ENCODE results near the gene CYP2J2. TPM values are rescaled to one million over a fixed set of nuclear protein-coding genes. Genes with fewer than 3 reads are reported as not detected.
"Not testable (repeated sequence)": the region's sequence is repeated elsewhere in the genome, so short reads cannot be mapped to it uniquely, and the experiment has no call there.

CYP2J2 gene
- total RNA-seq, 4 donors from 2014 or later, result 2.4 to 8.7 (median 3.2) TPM

- no peak overlapping the region for H3K27ac ChIP-seq
- H3K9me3 ChIP-seq, result no peaks in the 10 kb centered on the region
- DNase-seq, result no peak
- no peak overlapping the region for H3K4me3 ChIP-seq
- no peaks in the 10 kb centered on the region for H3K4me1 ChIP-seq
- no peak for ATAC-seq
- intact Hi-C loops (cut with DNase I; ENCODE audit: low total_unique reads), result no loop called here
- H3K36me3 ChIP-seq, result no peaks in the 10 kb centered on the region
- TF ChIP-seq POLR2A (IDR thresholded peaks at IDR 0.05), result no peak
- TF ChIP-seq CTCF (IDR thresholded peaks at IDR 0.05 in 4 of 5, conservative IDR thresholded peaks at IDR 0.05 in 1 of 5), result no peak
- in situ Hi-C loops (cut with MboI; ENCODE audit: low sequenced_read_pairs in 4 of 4), result no loop called here
- H3K27me3 ChIP-seq, result no peaks in the 10 kb centered on the region
These were observed 54.8 kb downstream of the CYP2J2 start for GRCh38 chr1:59871746-59872145.

- Histone ChIP-seq H3K9me3 (no peaks in the 10 kb centered on the region), H3K27ac (no peak overlapping the region), H3K36me3 (no peaks in the 10 kb centered on the region), H3K4me3 (no peak overlapping the region), H3K27me3 (no peaks in the 10 kb centered on the region), H3K4me1 (no peaks in the 10 kb centered on the region)
- ATAC-seq (no peak), DNase-seq (no peak)
- TF ChIP-seq CTCF (IDR thresholded peaks at IDR 0.05 in 4 of 5, conservative IDR thresholded peaks at IDR 0.05 in 1 of 5) (no peak), POLR2A (IDR thresholded peaks at IDR 0.05) (no peak)
- in situ Hi-C loops (cut with MboI; ENCODE audit: low sequenced_read_pairs in 4 of 4), result no loop called here
- intact Hi-C loops (cut with DNase I; ENCODE audit: low total_unique reads), result no loop called here
These were observed 60.1 kb downstream of the CYP2J2 start for GRCh38 chr1:59866462-59866861.

GRCh38 chr1:59857679-59858354, 68.8 kb downstream of the CYP2J2 start:
- H3K27ac ChIP-seq, result no peak overlapping the region
- no peaks in the 10 kb centered on the region for H3K36me3 ChIP-seq
- H3K9me3 ChIP-seq, result no peaks in the 10 kb centered on the region
- no peak overlapping the region for H3K4me3 ChIP-seq
- ATAC-seq (no peak), DNase-seq (no peak)
- TF ChIP-seq POLR2A (IDR thresholded peaks at IDR 0.05) (no peak), CTCF (IDR thresholded peaks at IDR 0.05 in 4 of 5, conservative IDR thresholded peaks at IDR 0.05 in 1 of 5) (no peak)
- intact Hi-C loops (cut with DNase I; ENCODE audit: low total_unique reads) (no loop called here), in situ Hi-C loops (cut with MboI; ENCODE audit: low sequenced_read_pairs in 4 of 4) (no loop called here)
- H3K4me1 ChIP-seq, result no peaks in the 10 kb centered on the region
- no peaks in the 10 kb centered on the region for H3K27me3 ChIP-seq

GRCh38 chr1:59856725-59857338, 69.7 kb downstream of the CYP2J2 start:
- no peak overlapping the region for H3K27ac ChIP-seq
- intact Hi-C loops (cut with DNase I; ENCODE audit: low total_unique reads) (no loop called here), in situ Hi-C loops (cut with MboI; ENCODE audit: low sequenced_read_pairs in 4 of 4) (no loop called here)
- TF ChIP-seq POLR2A (IDR thresholded peaks at IDR 0.05) (no peak), CTCF (IDR thresholded peaks at IDR 0.05 in 4 of 5, conservative IDR thresholded peaks at IDR 0.05 in 1 of 5) (no peak)
- no peaks in the 10 kb centered on the region for H3K9me3 ChIP-seq
- H3K4me1 ChIP-seq, result no peaks in the 10 kb centered on the region
- no peaks in the 10 kb centered on the region for H3K27me3 ChIP-seq
- H3K4me3 ChIP-seq, result no peak overlapping the region
- DNase-seq (no peak), ATAC-seq (no peak)
- no peaks in the 10 kb centered on the region for H3K36me3 ChIP-seq

- intact Hi-C loops (cut with DNase I; ENCODE audit: low total_unique reads); H3K36me3 ChIP-seq; H3K27ac ChIP-seq; H3K4me1 ChIP-seq; DNase-seq; in situ Hi-C loops (cut with MboI; ENCODE audit: low sequenced_read_pairs in 4 of 4); ATAC-seq; H3K27me3 ChIP-seq; H3K9me3 ChIP-seq; H3K4me3 ChIP-seq: not testable (repeated sequence)
These were observed 71.3 kb downstream of the CYP2J2 start for GRCh38 chr1:59855297-59855696.
